K562 (cell line): ENCODE results near the gene C1QTNF12. TPM values are rescaled to one million over a fixed set of nuclear protein-coding genes. Genes with fewer than 3 reads are reported as not detected.
A peak's percentile ranks its signal among the peaks of the same experiment; 100 is the strongest.

Source experiments
- ETS2 ChIP-seq: IDR thresholded peaks from 2 replicates; pipeline ENCODE4 v1.6.1; 2016; ENCODE audit warnings: borderline replicate concordance, missing genetic modification characterization, mild to moderate bottlenecking, moderate library complexity, missing compliant biosample characterization; ENCODE audit not compliant: poor library complexity, severe bottlenecking
- FOXM1 ChIP-seq, 2 experiments: fragments of 450-650 bp in 1 of 2; sonication (generic) in 1 of 2; formaldehyde crosslinking in 1 of 2; IDR thresholded peaks; 2 replicates each; pipeline versions ENCODE4 v1.6.1 to v1.9.0; 2017 to 2022; ENCODE audit warnings: low read depth in 2 of 2, mild to moderate bottlenecking in 2 of 2, missing genetic modification reagents in 1 of 2, moderate library complexity in 1 of 2
- GABPA ChIP-seq: fragments of 200-800 bp; sonication (Bioruptor generic); conservative IDR thresholded peaks from 2 replicates; pipeline ENCODE4 v1.6.1; 2016; ENCODE audit warnings: low read depth, missing genetic modification characterization, missing compliant biosample characterization
- GTF2A2 ChIP-seq: IDR thresholded peaks from 2 replicates; pipeline ENCODE4 v1.6.1; 2016; ENCODE audit warnings: mild to moderate bottlenecking, missing genetic modification characterization, missing compliant biosample characterization
- KAT8 ChIP-seq: fragments of 450-650 bp; IDR thresholded peaks from 2 replicates; pipeline ENCODE4 v1.6.1; 2016; ENCODE audit warnings: low read depth, mild to moderate bottlenecking
- MEF2D ChIP-seq: conservative IDR thresholded peaks from 2 replicates; pipeline ENCODE4 v1.6.1; 2016; ENCODE audit warnings: low read depth, missing genetic modification characterization, missing compliant biosample characterization
- NFATC3 ChIP-seq: fragments of 450-650 bp; IDR thresholded peaks from 2 replicates; pipeline ENCODE4 v1.6.1; 2017; ENCODE audit warnings: mild to moderate bottlenecking
- NR4A1 ChIP-seq, 2 experiments: fragments of 250-450 bp in 1 of 2; fragments of 450-650 bp in 1 of 2; sonication (Bioruptor Pico) in 1 of 2; IDR thresholded peaks; 2 replicates each; pipeline versions ENCODE4 v1.4.0 to v1.6.1; 2016 to 2020; ENCODE audit warnings: mild to moderate bottlenecking in 2 of 2, missing compliant biosample characterization in 1 of 2, missing genetic modification characterization in 1 of 2, moderate library complexity in 1 of 2
- SMAD4 ChIP-seq: fragments of 250-450 bp; sonication (Bioruptor Pico); conservative IDR thresholded peaks from 2 replicates; pipeline ENCODE4 v1.8.0; 2021; ENCODE audit warnings: inconsistent platforms, mild to moderate bottlenecking, moderate library complexity
- ZBTB1 ChIP-seq: sonication (generic); formaldehyde crosslinking; IDR thresholded peaks from 2 replicates; pipeline ENCODE4 v1.8.1; 2023; ENCODE audit warnings: missing genetic modification reagents, low read depth, mild to moderate bottlenecking, borderline replicate concordance
- ZBTB34 ChIP-seq: fragments of 250-450 bp; sonication (Bioruptor Pico); IDR thresholded peaks from 2 replicates; pipeline ENCODE4 v1.8.0; 2021; ENCODE audit warnings: mild to moderate bottlenecking, moderate library complexity
- ZEB2 ChIP-seq: fragments of 450-650 bp; IDR thresholded peaks from 2 replicates; pipeline ENCODE4 v1.6.1; 2016
- ZNF175 ChIP-seq: fragments of 200-800 bp; sonication (Bioruptor generic); IDR thresholded peaks from 2 replicates; pipeline ENCODE4 v1.6.1; 2016; ENCODE audit warnings: low read depth, mild to moderate bottlenecking, missing genetic modification characterization, missing compliant biosample characterization
- ZNF398 ChIP-seq: fragments of 250-450 bp; sonication (Bioruptor Pico); IDR thresholded peaks from 2 replicates; pipeline ENCODE4 v1.8.0; 2021; ENCODE audit warnings: moderate library complexity, mild to moderate bottlenecking, inconsistent platforms
- ZNF436 ChIP-seq: fragments of 250-450, 450-650 bp; sonication (Bioruptor Pico); formaldehyde crosslinking; IDR thresholded peaks from 2 replicates; pipeline ENCODE4 v1.7.0; 2020; ENCODE audit warnings: mild to moderate bottlenecking
- ZNF507 ChIP-seq: conservative IDR thresholded peaks from 2 replicates; pipeline ENCODE4 v1.6.1; 2017; ENCODE audit warnings: missing genetic modification characterization, missing compliant biosample characterization
- ZNF592 ChIP-seq: fragments of 450-650 bp; IDR thresholded peaks from 2 replicates; pipeline ENCODE4 v1.6.1; 2017; ENCODE audit warnings: antibody characterized with exemption, mild to moderate bottlenecking
- ZNF740 ChIP-seq, 3 experiments: fragments of 200-800 bp in 1 of 3; sonication (Bioruptor generic) in 1 of 3; sonication (generic) in 1 of 3; formaldehyde crosslinking in 1 of 3; IDR thresholded peaks; 2 replicates each; pipeline versions ENCODE4 v1.6.1 to v1.8.0; 2016 to 2022; ENCODE audit warnings: mild to moderate bottlenecking in 2 of 3, missing compliant biosample characterization in 2 of 3, missing genetic modification characterization in 2 of 3, missing genetic modification reagents in 1 of 3
- polyA plus RNA-seq, 8 experiments: library from polyadenylated mRNA; depleted of rRNA in 4 of 8; stranded (reverse) in 5 of 8; unstranded in 3 of 8; fragments of >200 nt; fragmentation: Nextera tagmentation in 2 of 8; fragmentation: Illumina TruSeq in 1 of 8; extraction: Ambion mirVana in 2 of 8; extraction: Trizol in 1 of 8; gene quantifications; 2 replicates each; pipeline versions ENCODE4 v1.2.1 to v1.2.3, GENCODE V29; 2011 to 2014; ENCODE audit warnings: inconsistent platforms in 1 of 8, missing spikeins in 1 of 8
- total RNA-seq, 7 experiments: library from RNA; depleted of rRNA in 6 of 7; stranded (reverse); fragments of >200 nt in 6 of 7; fragmentation: Illumina TruSeq in 2 of 7; extraction: Trizol in 2 of 7; gene quantifications; 2 replicates each; pipeline versions ENCODE4 v1.2.1 to v1.2.3, GENCODE V29; 2011 to 2021; ENCODE audit warnings: low replicate concordance in 1 of 7

C1QTNF12 gene
- total and polyA plus RNA-seq, 9 of the 15 experiments (the other 6 are each of a cell fraction or from before 2014, with no cell fraction given): 0.11 to 4.3 (median 0.93) TPM; not detected in 3

- TF ChIP-seq ZNF398 (no peak), FOXM1 (IDR thresholded peaks at IDR 0.05; ENCODE audit: low read depth) (no peak), FOXM1 (CRISPR knock-in tag; IDR thresholded peaks at IDR 0.05; ENCODE audit: low read depth) (0 out of 2 replicates have a peak, but pooled peaks have one; percentile 52), GABPA (tag) (peak; percentile 76), ETS2 (tag) (no peak), ZBTB34 (CRISPR knock-in tag) (no peak), ZNF175 (peak; percentile 80; the same call in 1 of the 2 replicates), ZEB2 (no peak), MEF2D (tag) (no peak), GTF2A2 (peak; percentile 74), ZNF436 (no peak), SMAD4 (CRISPR knock-in tag) (peak; percentile 91), ZNF740 (CRISPR knock-in tag; IDR thresholded peaks at IDR 0.05) (no peak), ZNF740 (tag; IDR thresholded peaks at IDR 0.05) (peak in 1 of 2 experiments; percentile 82; a peak in 1 of 4 replicates), KAT8 (no peak), ZBTB1 (CRISPR knock-in tag) (peak; percentile 72; the same call in 1 of the 2 replicates), ZNF507 (tag) (0 out of 2 replicates have a peak, but pooled peaks have one; percentile 28), ZNF592 (peak; percentile 98), NFATC3 (no peak), NR4A1 (CRISPR knock-in tag; IDR thresholded peaks at IDR 0.05) (no peak), NR4A1 (tag; IDR thresholded peaks at IDR 0.05) (peak; percentile 59; the same call in 1 of the 2 replicates)
Measured at GRCh38 chr1:1232208-1232795, 14.2 kb downstream of the C1QTNF12 start, which contains the start of gene B3GALT6 (continued).
